ENCODE measurements around the gene HS6ST3. TPM values are rescaled to one million over a fixed set of nuclear protein-coding genes. Genes with fewer than 3 reads are reported as not detected.

Gene HS6ST3
- total RNA-seq, 1 experiment from 2014 or later = 0.11 TPM

- BruUV-seq (replicated peaks) = no TSS peak
- Histone ChIP-seq H3K36me3 (ENCODE audit: low read depth, low read length) (no peaks in the 10 kb centered on the region), H3F3A (ENCODE audit: low read length, unreplicated experiment) (no peaks in the 10 kb centered on the region), H2AFZ (ENCODE audit: low read length) (no peak overlapping the region), H4K20me1 (ENCODE audit: low read length) (no peaks in the 10 kb centered on the region), H3K4me3 (ENCODE audit: low read length) (no peak overlapping the region), H3K27me3 (ENCODE audit: low read length) (0 out of 2 replicates have a peak, but pooled peaks cover 3% of the 10 kb centered on the region), H3K79me2 (ENCODE audit: low read length) (no peaks in the 10 kb centered on the region), H3K9ac (ENCODE audit: low read length) (no peak overlapping the region), H3K9me3 (ENCODE audit: low read length) (no peaks in the 10 kb centered on the region), H3K27ac (ENCODE audit: low read length) (no peak overlapping the region), H3K4me1 (ENCODE audit: insufficient read depth, low read length) (no peaks in the 10 kb centered on the region), H3K4me2 (ENCODE audit: low read length) (no peak overlapping the region), H3K9me2 (replicated peaks; ENCODE audit: low read length) (no peaks in the 10 kb centered on the region)
- no peak for TF ChIP-seq EZH2phosphoT487 (IDR thresholded peaks at IDR 0.05; ENCODE audit: borderline replicate concordance, low read length)
- TF ChIP-seq CTCF (conservative IDR thresholded peaks at IDR 0.05; ENCODE audit: low read depth, low read length) = no peak
- TF ChIP-seq EZH2 (IDR thresholded peaks at IDR 0.05; ENCODE audit: low read length, unreplicated experiment) = no peak
- DNase-seq (no peak), ATAC-seq (no peak)
- ChIA-PET POLR2A (ENCODE audit: unreplicated experiment) (no interaction called here), CTCF (no interaction called here)
- intact Hi-C loops (cut with micrococcal nuclease) = no loop called here
Observed at GRCh38 chr13:96880419-96880818, 790.5 kb downstream of the HS6ST3 start.

Small RNA genes lying within 50 kb of the gene (microRNA-seq; reads per million reads assigned to microRNA genes)
- gene MIR4501 (ENCODE audit: unreplicated experiment) = not detected

Other genes with a start within 250 kb of the HS6ST3 start
- 12.2 and 24.3 TPM in 2 replicates for gene UGGT2, start 36.7 kb upstream of the HS6ST3 start, total RNA-seq (2014; rRNA removed)

All from PC-3 (cell line).